IMR-90 (cell line): ENCODE results near the gene CTNNA1. TPM values are rescaled to one million over a fixed set of nuclear protein-coding genes. Genes with fewer than 3 reads are reported as not detected.

Source experiments
- ATAC-seq: fragments of 200-7000 bp; cut with Tn5 transposase; 2 replicates; pipeline ENCODE4 v1.9.1; 2020; ENCODE audit warnings: low read depth, mild to moderate bottlenecking, moderate library complexity
- BruUV-seq: library from RNA; stranded (reverse); fragments of 400-500 nt; replicated peaks from 2 replicates; lab custom pipeline; 2021; lab: Mats Ljungman, UMichigan
- CTCF ChIA-PET: fragments of 300-600 bp; formaldehyde crosslinking; extraction: SDS; loops from one replicate; lab custom pipeline; 2021; ENCODE audit warnings: antibody characterized with exemption; lab: Yijun Ruan, JAX
- POLR2A ChIA-PET: fragments of 300-600 bp; sonication (Branson Sonifier 250); formaldehyde crosslinking; loops from one replicate; lab custom pipeline; 2022; ENCODE audit warnings: antibody characterized with exemption; ENCODE audit not compliant: unreplicated experiment; lab: Charles Lee
- DNase-seq: peaks from one replicate; pipeline ENCODE4 v3.0.0; 2013
- H2AFZ ChIP-seq: replicated peaks from 2 replicates; pipeline ENCODE3; 2013; ENCODE audit warnings: low read length, mild to moderate bottlenecking; ENCODE audit not compliant: poor library complexity
- H2AK5ac ChIP-seq: 2 replicates; pipeline ENCODE4 v1.6.1; 2013; ENCODE audit warnings: low read depth, low read length, inconsistent platforms
- H2AK9ac ChIP-seq: replicated peaks from 2 replicates; pipeline ENCODE3; 2013; ENCODE audit warnings: mild to moderate bottlenecking, low read depth, low read length, moderate library complexity; ENCODE audit not compliant: poor library complexity
- H2BK120ac ChIP-seq: 2 replicates; pipeline ENCODE4 v1.6.1; 2013; ENCODE audit warnings: low read depth, low read length, inconsistent platforms
- H2BK15ac ChIP-seq: 3 replicates; pipeline ENCODE4 v1.6.1; 2013; ENCODE audit warnings: low read depth, low read length, inconsistent platforms
- H2BK20ac ChIP-seq: 2 replicates; pipeline ENCODE4 v1.6.1; 2013; ENCODE audit warnings: low read depth, mild to moderate bottlenecking, inconsistent platforms, low read length, moderate library complexity
- H2BK5ac ChIP-seq: 2 replicates; pipeline ENCODE4 v1.6.1; 2013; ENCODE audit warnings: mild to moderate bottlenecking, low read depth, low read length, inconsistent platforms; ENCODE audit not compliant: poor library complexity, severe bottlenecking
- H3K14ac ChIP-seq: replicated peaks from 2 replicates; pipeline ENCODE4 v1.6.1; 2013; ENCODE audit warnings: low read depth, low read length, inconsistent platforms
- H3K18ac ChIP-seq: 2 replicates; pipeline ENCODE4 v1.6.1; 2013; ENCODE audit warnings: low read depth, low read length, control low read depth
- H3K23ac ChIP-seq: 2 replicates; pipeline ENCODE4 v1.6.1; 2013; ENCODE audit warnings: low read depth, low read length, inconsistent platforms
- H3K27ac ChIP-seq: 2 replicates; pipeline ENCODE4 v1.5.1; 2013; ENCODE audit warnings: mild to moderate bottlenecking, control low read depth, low read length; ENCODE audit not compliant: insufficient read depth
- H3K27me3 ChIP-seq: 2 replicates; pipeline ENCODE4 v1.6.1; 2013; ENCODE audit warnings: low read length; ENCODE audit not compliant: control insufficient read depth, insufficient read depth
- H3K36me3 ChIP-seq: 2 replicates; pipeline ENCODE4 v1.6.1; 2013; ENCODE audit warnings: low read length, mixed read lengths; ENCODE audit not compliant: control insufficient read depth, insufficient read depth
- H3K4ac ChIP-seq: 2 replicates; pipeline ENCODE4 v1.6.1; 2013; ENCODE audit warnings: low read depth, low read length, inconsistent platforms
- H3K4me1 ChIP-seq: 2 replicates; pipeline ENCODE4 v1.6.1; 2013; ENCODE audit warnings: low read length, mixed read lengths; ENCODE audit not compliant: control insufficient read depth, insufficient read depth
- H3K4me2 ChIP-seq: 2 replicates; pipeline ENCODE4 v1.6.1; 2013; ENCODE audit warnings: low read depth, mild to moderate bottlenecking, control low read depth, low read length, moderate library complexity
- H3K4me3 ChIP-seq: 2 replicates; pipeline ENCODE4 v1.5.1; 2013; ENCODE audit warnings: low read depth, mild to moderate bottlenecking, control low read depth, low read length, moderate library complexity; ENCODE audit not compliant: insufficient read depth
- H3K56ac ChIP-seq: 2 replicates; pipeline ENCODE4 v1.6.1; 2013; ENCODE audit warnings: low read length, inconsistent platforms; ENCODE audit not compliant: insufficient read depth; ENCODE audit errors: extremely low read depth
- H3K79me1 ChIP-seq, 2 experiments: 2 replicates each; pipeline ENCODE4 v1.6.1; 2013; ENCODE audit warnings: low read length in 2 of 2, inconsistent platforms in 1 of 2, low read depth in 1 of 2
- H3K9ac ChIP-seq: 2 replicates; pipeline ENCODE4 v1.6.1; 2013; ENCODE audit warnings: low read depth, low read length, control low read depth
- H3K9me1 ChIP-seq: 2 replicates; pipeline ENCODE4 v1.6.1; 2013; ENCODE audit warnings: low read length, inconsistent platforms; ENCODE audit not compliant: insufficient read depth
- H3K9me3 ChIP-seq: 2 replicates; pipeline ENCODE4 v1.6.1; 2013; ENCODE audit warnings: low read length; ENCODE audit not compliant: control insufficient read depth, insufficient read depth
- H4K20me1 ChIP-seq: 2 replicates; pipeline ENCODE4 v1.6.1; 2013; ENCODE audit warnings: low read length, inconsistent platforms; ENCODE audit not compliant: insufficient read depth
- H4K5ac ChIP-seq: 2 replicates; pipeline ENCODE4 v1.6.1; 2013; ENCODE audit warnings: mild to moderate bottlenecking, low read depth, low read length, control low read depth
- H4K8ac ChIP-seq, 2 experiments: 2 replicates each; pipeline ENCODE4 v1.6.1; 2013; ENCODE audit warnings: low read depth in 2 of 2, low read length in 2 of 2, control low read depth in 1 of 2, inconsistent platforms in 1 of 2
- H4K91ac ChIP-seq: 2 replicates; pipeline ENCODE4 v1.6.1; 2013; ENCODE audit warnings: low read depth, low read length, inconsistent platforms; ENCODE audit not compliant: insufficient read depth
- BHLHE40 ChIP-seq: fragments of 150-350 bp; IDR thresholded peaks from 2 replicates; pipeline ENCODE4 v1.6.1; 2016; ENCODE audit warnings: mild to moderate bottlenecking, low read depth, low read length
- CEBPB ChIP-seq: IDR thresholded peaks from 2 replicates; pipeline ENCODE4 v1.6.1; 2012; ENCODE audit warnings: low read depth, low read length, improper control_type of control experiment
- CHD1 ChIP-seq: IDR thresholded peaks from 2 replicates; pipeline ENCODE4 v1.6.1; 2012; ENCODE audit warnings: low read depth, low read length, improper control_type of control experiment
- FOS ChIP-seq: fragments of 150-350 bp; IDR thresholded peaks from 2 replicates; pipeline ENCODE4 v1.6.1; 2016; ENCODE audit warnings: low read depth, low read length
- MAZ ChIP-seq: IDR thresholded peaks from 2 replicates; pipeline ENCODE4 v1.6.1; 2012; ENCODE audit warnings: low read depth, mild to moderate bottlenecking, low read length, improper control_type of control experiment, moderate library complexity, borderline replicate concordance
- NFE2L2 ChIP-seq: fragments of 150-350 bp; IDR thresholded peaks from 2 replicates; pipeline ENCODE4 v1.6.1; 2016; ENCODE audit warnings: low read depth, mild to moderate bottlenecking, low read length
- POLR2A ChIP-seq: IDR thresholded peaks from 2 replicates; pipeline ENCODE4 v1.6.1; 2012; ENCODE audit warnings: mild to moderate bottlenecking, low read depth, low read length
- RFX5 ChIP-seq: IDR thresholded peaks from 2 replicates; pipeline ENCODE4 v1.8.0; 2012; ENCODE audit warnings: low read depth, mild to moderate bottlenecking, low read length, moderate library complexity
- SMC3 ChIP-seq: fragments of 150-350 bp; IDR thresholded peaks from 2 replicates; pipeline ENCODE4 v1.6.1; 2016; ENCODE audit warnings: low read depth, mild to moderate bottlenecking, antibody characterized with exemption, low read length, moderate library complexity
- dilution Hi-C: fragments of 300-500 bp; cut with HindIII; formaldehyde crosslinking; loops from one replicate; pipeline ENCODE4 v1.14.3; 2018; ENCODE audit warnings: low sequenced_read_pairs; ENCODE audit not compliant: unreplicated experiment
- in situ Hi-C: fragments of 300-500 bp; cut with MboI; formaldehyde crosslinking; loops from 3 replicates; pipeline ENCODE4 v1.14.3; 2019; ENCODE audit warnings: low sequenced_read_pairs, inconsistent platforms, mixed read lengths
- intact Hi-C: fragments of 100-400 bp; cut with micrococcal nuclease; formaldehyde crosslinking; loops from 2 replicates; pipeline ENCODE4 v1.10.0; 2022
- polyA plus RNA-seq, 3 experiments: library from polyadenylated mRNA; depleted of rRNA; stranded (reverse); fragments of >200 nt; gene quantifications; 2 replicates each; pipeline ENCODE4 v1.2.3, GENCODE V29; 2012; ENCODE audit warnings: low replicate concordance in 1 of 3
- total RNA-seq: library from RNA; depleted of rRNA; stranded (reverse); fragments of >200 nt; gene quantifications from 2 replicates; pipeline ENCODE4 v1.2.3, GENCODE V29; 2012
- TF ChIP-seq, protein P1 (sequence below): fragments of 150-350 bp; IDR thresholded peaks from 2 replicates; pipeline ENCODE4 v1.6.1; 2017; ENCODE audit warnings: mild to moderate bottlenecking, antibody characterized with exemption, low read length, low read depth
- TF ChIP-seq, protein P2 (sequence below): fragments of 150-350 bp; IDR thresholded peaks from 2 replicates; pipeline ENCODE4 v1.6.1; 2016; ENCODE audit warnings: low read depth, mild to moderate bottlenecking, low read length, moderate library complexity, borderline replicate concordance

The CTNNA1 gene
- total and polyA plus RNA-seq, 2 of the 4 experiments (the other 2 are of a cell fraction) = 220 to 471 TPM

DNA sequence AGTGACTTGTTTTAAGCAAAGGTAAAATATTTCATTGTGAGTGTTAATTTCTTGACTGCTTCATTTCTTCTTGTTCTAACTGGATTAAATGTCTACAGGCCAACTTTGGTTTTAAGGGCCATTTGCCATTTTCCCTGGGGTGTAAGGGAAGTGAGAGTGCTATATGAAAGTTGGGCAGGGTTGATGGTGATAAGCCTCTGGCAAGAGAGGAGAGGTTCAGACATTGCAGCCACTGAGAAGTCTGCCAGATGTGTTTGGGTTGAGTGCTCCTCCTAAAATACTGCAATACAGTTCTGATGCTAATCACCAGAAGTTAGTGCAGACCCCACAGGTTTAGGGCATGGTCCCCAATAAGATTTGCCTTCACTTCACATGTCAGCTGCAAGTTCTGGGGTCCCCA, 136.8 kb downstream of the CTNNA1 start:
- Histone ChIP-seq H3K9ac (no peak overlapping the region), H2AK9ac (no peak overlapping the region), H3K14ac (no peak overlapping the region), H3K9me1 (peaks cover 6% of the 10 kb centered on the region; the same call in 1 of the 2 replicates), H4K20me1 (peaks cover 15% of the 10 kb centered on the region), H3K27me3 (no peaks in the 10 kb centered on the region), H3K36me3 (peaks cover 35% of the 10 kb centered on the region), H3K23ac (no peak overlapping the region), H3K4me2 (no peak overlapping the region), H3K18ac (no peak overlapping the region), H3K4me3 (no peak overlapping the region), H2BK120ac (no peak overlapping the region), H3K4ac (no peak overlapping the region; the same call in 1 of the 2 replicates), H3K27ac (no peak overlapping the region), H4K8ac (no peak overlapping the region), H3K79me1 (peaks cover 23 to 51% of the 10 kb centered on the region in 2 experiments), H3K56ac (no peak overlapping the region), H4K5ac (no peak overlapping the region), H2BK20ac (no peak overlapping the region; the same call in 1 of the 2 replicates), H2BK15ac (no peak overlapping the region), H2AFZ (no peak overlapping the region), H3K9me3 (peaks cover 4% of the 10 kb centered on the region), H4K91ac (no peak overlapping the region), H3K4me1 (peaks cover 2% of the 10 kb centered on the region; the same call in 1 of the 2 replicates), H2AK5ac (no peak overlapping the region), H2BK5ac (no peak overlapping the region)
- TF ChIP-seq CEBPB = no peak
- TF ChIP-seq FOS = no peak
- TF ChIP-seq SMC3 = no peak
- TF ChIP-seq, protein P1, sequence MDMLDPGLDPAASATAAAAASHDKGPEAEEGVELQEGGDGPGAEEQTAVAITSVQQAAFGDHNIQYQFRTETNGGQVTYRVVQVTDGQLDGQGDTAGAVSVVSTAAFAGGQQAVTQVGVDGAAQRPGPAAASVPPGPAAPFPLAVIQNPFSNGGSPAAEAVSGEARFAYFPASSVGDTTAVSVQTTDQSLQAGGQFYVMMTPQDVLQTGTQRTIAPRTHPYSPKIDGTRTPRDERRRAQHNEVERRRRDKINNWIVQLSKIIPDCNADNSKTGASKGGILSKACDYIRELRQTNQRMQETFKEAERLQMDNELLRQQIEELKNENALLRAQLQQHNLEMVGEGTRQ = no peak
- TF ChIP-seq NFE2L2 = no peak
- TF ChIP-seq MAZ = no peak
- no peak for TF ChIP-seq CHD1
- TF ChIP-seq RFX5 = no peak
- TF ChIP-seq, protein P2, sequence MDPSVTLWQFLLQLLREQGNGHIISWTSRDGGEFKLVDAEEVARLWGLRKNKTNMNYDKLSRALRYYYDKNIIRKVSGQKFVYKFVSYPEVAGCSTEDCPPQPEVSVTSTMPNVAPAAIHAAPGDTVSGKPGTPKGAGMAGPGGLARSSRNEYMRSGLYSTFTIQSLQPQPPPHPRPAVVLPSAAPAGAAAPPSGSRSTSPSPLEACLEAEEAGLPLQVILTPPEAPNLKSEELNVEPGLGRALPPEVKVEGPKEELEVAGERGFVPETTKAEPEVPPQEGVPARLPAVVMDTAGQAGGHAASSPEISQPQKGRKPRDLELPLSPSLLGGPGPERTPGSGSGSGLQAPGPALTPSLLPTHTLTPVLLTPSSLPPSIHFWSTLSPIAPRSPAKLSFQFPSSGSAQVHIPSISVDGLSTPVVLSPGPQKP = no peak
- TF ChIP-seq POLR2A = no peak
- TF ChIP-seq BHLHE40 = no peak
- CTCF ChIA-PET = no interaction called here
- in situ Hi-C loops = no loop called here
- intact Hi-C loops = no loop called here
- POLR2A ChIA-PET = no interaction called here
- no TSS peak for BruUV-seq
- dilution Hi-C loops = no loop called here
- DNase-seq (no peak), ATAC-seq (no peak)
